ENCODE results near the gene FNIP1. TPM values are rescaled to one million over a fixed set of nuclear protein-coding genes. Genes with fewer than 3 reads are reported as not detected.
A peak's percentile ranks its signal among the peaks of the same experiment; 100 is the strongest.
"Not testable (repeated sequence)": the region's sequence is repeated elsewhere in the genome, so short reads cannot be mapped to it uniquely, and the experiment has no call there.

FNIP1 gene
- total RNA-seq: 10 to 100 TPM; 23.0 to 23.8 TPM

GRCh38 chr5:131796793-131797693 lies at the start of gene FNIP1:
Gene FNIP1, minus strand, starts transcription at chr5:131797017. Its CDS starts 96 bp downstream, at chr5:131796921.
- ATAC-seq (replicated peaks in 1 of 2): peak; percentile 96 to 97
- H3K27ac Mint-ChIP-seq: peak within 1 kb of the TSS; percentile 88
- no peaks in the 10 kb centered on the region for H3K9me3 Mint-ChIP-seq
- DNase-seq: peak; percentile 100
- peak within 1 kb of the TSS; percentile 94 to 95 for H3K4me3 Mint-ChIP-seq
- peaks cover 2 to 5% of the 10 kb centered on the region in 2 donors for H3K36me3 Mint-ChIP-seq (ENCODE audit: insufficient read depth in 2 of 2)
- peaks cover 37% of the 10 kb centered on the region for H3K4me1 Mint-ChIP-seq (ENCODE audit: low read depth)
- no peaks in the 10 kb centered on the region for H3K27me3 Mint-ChIP-seq (ENCODE audit: low read depth)

GRCh38 chr5:131846536-131846935 lies 49.7 kb upstream of the FNIP1 start:
- ATAC-seq (replicated peaks in 1 of 2): no peak
- Mint-ChIP-seq H3K27me3 (ENCODE audit: low read depth) (no peaks in the 10 kb centered on the region), H3K9me3 (peaks cover 21 to 22% of the 10 kb centered on the region in 2 donors), H3K4me1 (ENCODE audit: low read depth) (no peaks in the 10 kb centered on the region), H3K4me3 (no peak overlapping the region), H3K36me3 (ENCODE audit: insufficient read depth in 2 of 2) (peaks cover 19 to 26% of the 10 kb centered on the region in 2 donors), H3K27ac (no peak overlapping the region)
- no peak for DNase-seq

GRCh38 chr5:131845828-131846227 lies 49.0 kb upstream of the FNIP1 start:
- Mint-ChIP-seq H3K36me3 (ENCODE audit: insufficient read depth in 2 of 2) (peaks cover 19 to 26% of the 10 kb centered on the region in 2 donors), H3K4me3 (no peak overlapping the region), H3K27ac (no peak overlapping the region), H3K4me1 (ENCODE audit: low read depth) (no peaks in the 10 kb centered on the region), H3K27me3 (ENCODE audit: low read depth) (no peaks in the 10 kb centered on the region), H3K9me3 (peaks cover 21 to 22% of the 10 kb centered on the region in 2 donors)
- DNase-seq (no peak), ATAC-seq (replicated peaks in 1 of 2) (no peak)

DNA sequence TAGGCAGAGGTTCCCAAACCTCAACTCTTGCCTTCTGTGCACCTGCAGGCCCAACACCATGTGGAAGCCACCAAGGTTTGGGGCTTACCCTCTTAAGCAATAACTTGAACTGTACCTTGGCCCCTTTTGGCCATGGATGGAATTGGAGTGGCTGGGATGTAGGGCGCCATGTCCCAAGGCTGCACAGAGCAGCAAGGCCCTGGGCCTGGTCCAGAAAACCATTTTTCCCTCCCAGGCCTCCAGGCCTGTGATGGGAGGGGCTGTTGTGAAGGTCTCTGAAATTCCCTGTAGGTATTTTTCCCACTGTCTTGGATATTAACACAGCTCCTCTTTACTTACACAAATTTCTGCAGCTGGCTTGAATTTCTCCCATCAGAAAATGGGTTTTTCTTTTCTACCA lies 46.2 kb upstream of the FNIP1 start:
- H3K36me3 Mint-ChIP-seq (ENCODE audit: insufficient read depth in 2 of 2): peaks cover 21% of the 10 kb centered on the region in 2 donors
- not testable (repeated sequence) for ATAC-seq (replicated peaks in 1 of 2); H3K4me1 Mint-ChIP-seq (ENCODE audit: low read depth); H3K4me3 Mint-ChIP-seq; H3K27ac Mint-ChIP-seq; DNase-seq; H3K27me3 Mint-ChIP-seq (ENCODE audit: low read depth)
- peaks cover 20 to 22% of the 10 kb centered on the region in 2 donors for H3K9me3 Mint-ChIP-seq

GRCh38 chr5:131832702-131833101 lies 35.9 kb upstream of the FNIP1 start:
- H3K27ac Mint-ChIP-seq; DNase-seq; H3K27me3 Mint-ChIP-seq (ENCODE audit: low read depth); H3K36me3 Mint-ChIP-seq (ENCODE audit: insufficient read depth in 2 of 2); H3K4me3 Mint-ChIP-seq; H3K9me3 Mint-ChIP-seq; H3K4me1 Mint-ChIP-seq (ENCODE audit: low read depth); ATAC-seq (replicated peaks in 1 of 2): not testable (repeated sequence)

- Mint-ChIP-seq H3K9me3 (peaks cover 0 to 2% of the 10 kb centered on the region in 2 donors), H3K27me3 (ENCODE audit: low read depth) (no peaks in the 10 kb centered on the region), H3K27ac (no peak overlapping the region), H3K36me3 (ENCODE audit: insufficient read depth in 2 of 2) (peaks cover 3 to 5% of the 10 kb centered on the region in 2 donors), H3K4me3 (no peak overlapping the region), H3K4me1 (ENCODE audit: low read depth) (no peaks in the 10 kb centered on the region)
- DNase-seq (no peak), ATAC-seq (replicated peaks in 1 of 2) (no peak)
These were observed 28.7 kb upstream of the FNIP1 start for GRCh38 chr5:131825404-131826013.

DNA sequence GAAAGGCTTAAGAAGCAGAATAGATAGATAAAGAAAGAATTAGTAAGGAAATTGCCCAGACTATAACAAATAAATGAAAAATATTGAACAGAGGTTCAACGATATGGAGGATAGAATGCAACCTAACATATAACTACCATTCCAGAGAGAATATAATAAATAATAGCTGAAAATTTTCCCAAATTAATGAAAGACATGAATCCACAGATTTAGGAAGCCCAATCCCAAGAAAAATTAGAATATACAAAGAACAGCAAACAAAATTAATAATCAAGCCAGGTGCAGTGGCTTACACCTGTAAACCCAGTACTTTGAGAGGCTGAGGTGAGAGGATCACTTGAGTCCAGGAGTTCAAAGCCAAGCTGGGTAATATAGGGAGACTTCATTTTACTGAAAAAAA lies 27.8 kb upstream of the FNIP1 start:
- H3K4me3 Mint-ChIP-seq: no peak overlapping the region
- H3K27ac Mint-ChIP-seq: no peak overlapping the region
- H3K36me3 Mint-ChIP-seq (ENCODE audit: insufficient read depth in 2 of 2): peaks cover 3 to 5% of the 10 kb centered on the region in 2 donors
- no peak for ATAC-seq (replicated peaks in 1 of 2)
- DNase-seq: no peak
- no peaks in the 10 kb centered on the region for H3K4me1 Mint-ChIP-seq (ENCODE audit: low read depth)
- H3K27me3 Mint-ChIP-seq (ENCODE audit: low read depth): no peaks in the 10 kb centered on the region
- peaks cover 0 to 2% of the 10 kb centered on the region in 2 donors for H3K9me3 Mint-ChIP-seq

- Mint-ChIP-seq H3K27ac (no peak overlapping the region), H3K9me3 (peaks cover 0 to 2% of the 10 kb centered on the region in 2 donors), H3K4me1 (ENCODE audit: low read depth) (peaks cover 9% of the 10 kb centered on the region), H3K36me3 (ENCODE audit: insufficient read depth in 2 of 2) (peaks cover 1 to 5% of the 10 kb centered on the region in 2 donors), H3K27me3 (ENCODE audit: low read depth) (no peaks in the 10 kb centered on the region), H3K4me3 (no peak overlapping the region)
- DNase-seq (no peak), ATAC-seq (replicated peaks in 1 of 2) (no peak)
These were observed 24.4 kb upstream of the FNIP1 start for GRCh38 chr5:131821221-131821620.

DNA sequence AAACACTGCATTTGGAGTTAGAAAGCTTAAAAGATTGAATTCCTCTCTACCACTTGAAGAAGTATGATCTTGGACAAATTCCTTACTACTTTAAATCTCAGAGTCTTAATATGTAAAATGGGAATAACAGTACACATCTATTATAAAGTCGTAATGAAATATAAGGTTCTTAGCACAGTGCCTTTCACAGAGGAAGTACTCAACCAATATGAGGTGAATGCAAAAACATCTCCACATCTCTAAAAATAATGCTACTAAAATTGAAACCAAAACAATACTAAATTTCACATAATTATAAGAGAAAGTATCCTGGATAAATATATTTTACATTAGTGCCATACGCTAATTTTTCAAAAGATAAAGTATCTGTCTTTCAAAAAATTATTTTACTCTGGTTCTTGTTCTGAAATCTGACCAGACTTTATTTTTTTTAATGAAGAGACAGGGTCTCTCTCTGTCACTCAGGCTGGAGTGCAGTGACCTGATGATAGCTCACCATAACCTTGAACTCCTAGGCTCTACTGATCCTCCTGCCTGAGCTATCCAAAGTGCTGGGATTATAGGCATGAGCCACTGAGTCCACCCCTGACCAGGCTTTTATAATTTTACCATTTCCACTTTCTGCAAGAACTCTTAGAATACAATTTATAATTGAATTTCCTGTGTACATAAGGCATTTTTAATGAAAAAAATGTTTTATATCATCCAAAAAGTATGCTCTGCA lies 21.3 kb upstream of the FNIP1 start:
- no peaks in the 10 kb centered on the region for H3K9me3 Mint-ChIP-seq
- peaks cover 9% of the 10 kb centered on the region for H3K4me1 Mint-ChIP-seq (ENCODE audit: low read depth)
- ATAC-seq (replicated peaks in 1 of 2): no peak
- no peak for DNase-seq
- no peak overlapping the region for H3K4me3 Mint-ChIP-seq
- no peaks in the 10 kb centered on the region for H3K27me3 Mint-ChIP-seq (ENCODE audit: low read depth)
- no peaks in the 10 kb centered on the region for H3K36me3 Mint-ChIP-seq (ENCODE audit: insufficient read depth in 2 of 2)
- H3K27ac Mint-ChIP-seq: no peak overlapping the region

- H3K27me3 Mint-ChIP-seq (ENCODE audit: low read depth): no peaks in the 10 kb centered on the region
- H3K36me3 Mint-ChIP-seq (ENCODE audit: insufficient read depth in 2 of 2): no peaks in the 10 kb centered on the region
- H3K4me3 Mint-ChIP-seq: no peak overlapping the region
- no peak for ATAC-seq (replicated peaks in 1 of 2)
- H3K9me3 Mint-ChIP-seq: no peaks in the 10 kb centered on the region
- no peak overlapping the region for H3K27ac Mint-ChIP-seq
- DNase-seq: no peak
- H3K4me1 Mint-ChIP-seq (ENCODE audit: low read depth): peaks cover 9% of the 10 kb centered on the region
These were observed 18.2 kb upstream of the FNIP1 start for GRCh38 chr5:131814990-131815389.

GRCh38 chr5:131812371-131813160 lies 15.7 kb upstream of the FNIP1 start:
- DNase-seq: no peak
- no peak overlapping the region for H3K4me3 Mint-ChIP-seq
- H3K9me3 Mint-ChIP-seq: no peaks in the 10 kb centered on the region
- H3K27me3 Mint-ChIP-seq (ENCODE audit: low read depth): no peaks in the 10 kb centered on the region
- H3K36me3 Mint-ChIP-seq (ENCODE audit: insufficient read depth in 2 of 2): no peaks in the 10 kb centered on the region
- no peak for ATAC-seq (replicated peaks in 1 of 2)
- no peak overlapping the region for H3K27ac Mint-ChIP-seq
- H3K4me1 Mint-ChIP-seq (ENCODE audit: low read depth): peaks cover under 1% of the 10 kb centered on the region

GRCh38 chr5:131810510-131811249 lies 13.9 kb upstream of the FNIP1 start:
- ATAC-seq (replicated peaks in 1 of 2) (no peak), DNase-seq (no peak)
- Mint-ChIP-seq H3K4me1 (ENCODE audit: low read depth) (no peaks in the 10 kb centered on the region), H3K36me3 (ENCODE audit: insufficient read depth in 2 of 2) (no peaks in the 10 kb centered on the region), H3K27ac (no peak overlapping the region), H3K9me3 (no peaks in the 10 kb centered on the region), H3K27me3 (ENCODE audit: low read depth) (no peaks in the 10 kb centered on the region), H3K4me3 (no peak overlapping the region)

Measured in activated T-cell treated with anti-CD3 and anti-CD28 coated beads, Interleukin-2, amount 50 U/mL, for 72 hours (primary cell).